IPS-18a (cell line): Measurements from ENCODE around the gene EPB41L4A.

ENCODE experiments used
- H3K27ac ChIP-seq: one replicate; pipeline ENCODE4 v1.5.1; 2013; ENCODE audit warnings: low read length
- H3K27me3 ChIP-seq: one replicate; pipeline ENCODE4 v1.6.1; 2013; ENCODE audit warnings: mild to moderate bottlenecking, low read length; ENCODE audit not compliant: control insufficient read depth, insufficient read depth
- H3K36me3 ChIP-seq: one replicate; pipeline ENCODE4 v1.6.1; 2013; ENCODE audit warnings: low read depth, low read length; ENCODE audit not compliant: control insufficient read depth
- H3K4me1 ChIP-seq: one replicate; pipeline ENCODE4 v1.6.1; 2013; ENCODE audit warnings: low read depth, low read length; ENCODE audit not compliant: control insufficient read depth
- H3K4me3 ChIP-seq: one replicate; pipeline ENCODE4 v1.5.1; 2013; ENCODE audit warnings: low read length
- H3K9ac ChIP-seq: one replicate; pipeline ENCODE4 v1.6.1; 2013; ENCODE audit warnings: mild to moderate bottlenecking, low read length, moderate library complexity
- H3K9me3 ChIP-seq: one replicate; pipeline ENCODE4 v1.6.1; 2013; ENCODE audit warnings: low read depth, low read length; ENCODE audit not compliant: control insufficient read depth

Gene EPB41L4A

GRCh38 chr5:112201141-112201540, 217.9 kb downstream of the EPB41L4A start:
- no peaks in the 10 kb centered on the region for H3K36me3 ChIP-seq
- H3K9ac ChIP-seq: no peak overlapping the region
- no peaks in the 10 kb centered on the region for H3K27me3 ChIP-seq
- no peaks in the 10 kb centered on the region for H3K9me3 ChIP-seq
- peaks cover 20% of the 10 kb centered on the region for H3K4me1 ChIP-seq
- H3K27ac ChIP-seq: no peak overlapping the region
- no peak overlapping the region for H3K4me3 ChIP-seq

- Histone ChIP-seq H3K27ac (no peak overlapping the region), H3K4me1 (peaks cover 11% of the 10 kb centered on the region), H3K9ac (no peak overlapping the region), H3K4me3 (no peak overlapping the region), H3K27me3 (no peaks in the 10 kb centered on the region), H3K36me3 (no peaks in the 10 kb centered on the region), H3K9me3 (no peaks in the 10 kb centered on the region)
Measured at GRCh38 chr5:112200131-112200530, 218.9 kb downstream of the EPB41L4A start.

GRCh38 chr5:112196584-112196983, 222.5 kb downstream of the EPB41L4A start:
- no peak overlapping the region for H3K27ac ChIP-seq
- no peaks in the 10 kb centered on the region for H3K36me3 ChIP-seq
- H3K4me3 ChIP-seq: no peak overlapping the region
- no peaks in the 10 kb centered on the region for H3K4me1 ChIP-seq
- no peaks in the 10 kb centered on the region for H3K9me3 ChIP-seq
- H3K27me3 ChIP-seq: no peaks in the 10 kb centered on the region
- no peak overlapping the region for H3K9ac ChIP-seq

GRCh38 chr5:112195924-112196323, 223.2 kb downstream of the EPB41L4A start:
- no peaks in the 10 kb centered on the region for H3K9me3 ChIP-seq
- H3K27me3 ChIP-seq: no peaks in the 10 kb centered on the region
- no peak overlapping the region for H3K27ac ChIP-seq
- no peaks in the 10 kb centered on the region for H3K36me3 ChIP-seq
- no peak overlapping the region for H3K9ac ChIP-seq
- H3K4me1 ChIP-seq: no peaks in the 10 kb centered on the region
- no peak overlapping the region for H3K4me3 ChIP-seq

GRCh38 chr5:112192866-112193265, 226.2 kb downstream of the EPB41L4A start:
- no peaks in the 10 kb centered on the region for H3K36me3 ChIP-seq
- no peaks in the 10 kb centered on the region for H3K4me1 ChIP-seq
- no peak overlapping the region for H3K27ac ChIP-seq
- no peak overlapping the region for H3K4me3 ChIP-seq
- no peaks in the 10 kb centered on the region for H3K27me3 ChIP-seq
- no peak overlapping the region for H3K9ac ChIP-seq
- H3K9me3 ChIP-seq: no peaks in the 10 kb centered on the region

- Histone ChIP-seq H3K4me3 (no peak overlapping the region), H3K27me3 (no peaks in the 10 kb centered on the region), H3K9me3 (no peaks in the 10 kb centered on the region), H3K36me3 (no peaks in the 10 kb centered on the region), H3K9ac (no peak overlapping the region), H3K27ac (no peak overlapping the region), H3K4me1 (no peaks in the 10 kb centered on the region)
Measured at GRCh38 chr5:112192072-112192471, 227.0 kb downstream of the EPB41L4A start.

GRCh38 chr5:112189391-112189790, 229.7 kb downstream of the EPB41L4A start:
- H3K4me3 ChIP-seq: no peak overlapping the region
- H3K9me3 ChIP-seq: no peaks in the 10 kb centered on the region
- no peak overlapping the region for H3K9ac ChIP-seq
- H3K27ac ChIP-seq: no peak overlapping the region
- no peaks in the 10 kb centered on the region for H3K4me1 ChIP-seq
- no peaks in the 10 kb centered on the region for H3K36me3 ChIP-seq
- no peaks in the 10 kb centered on the region for H3K27me3 ChIP-seq

- Histone ChIP-seq H3K9ac (no peak overlapping the region), H3K36me3 (no peaks in the 10 kb centered on the region), H3K9me3 (no peaks in the 10 kb centered on the region), H3K4me1 (peaks cover 7% of the 10 kb centered on the region), H3K27ac (no peak overlapping the region), H3K27me3 (no peaks in the 10 kb centered on the region), H3K4me3 (no peak overlapping the region)
Measured at GRCh38 chr5:112186401-112186990, 232.6 kb downstream of the EPB41L4A start.

- peak overlapping the region; percentile 6 for H3K27ac ChIP-seq
- peaks cover 7% of the 10 kb centered on the region for H3K4me1 ChIP-seq
- H3K9ac ChIP-seq: peak overlapping the region; percentile 2
- H3K4me3 ChIP-seq: no peak overlapping the region
- H3K9me3 ChIP-seq: no peaks in the 10 kb centered on the region
- no peaks in the 10 kb centered on the region for H3K27me3 ChIP-seq
- no peaks in the 10 kb centered on the region for H3K36me3 ChIP-seq
Measured at GRCh38 chr5:112183874-112184273, 235.2 kb downstream of the EPB41L4A start.

GRCh38 chr5:112183103-112183711, 235.9 kb downstream of the EPB41L4A start:
- H3K9me3 ChIP-seq: no peaks in the 10 kb centered on the region
- peak overlapping the region; percentile 2 for H3K9ac ChIP-seq
- no peaks in the 10 kb centered on the region for H3K27me3 ChIP-seq
- peak overlapping the region; percentile 6 for H3K27ac ChIP-seq
- peaks cover 7% of the 10 kb centered on the region for H3K4me1 ChIP-seq
- no peak overlapping the region for H3K4me3 ChIP-seq
- H3K36me3 ChIP-seq: no peaks in the 10 kb centered on the region

- Histone ChIP-seq H3K9ac (no peak overlapping the region), H3K27ac (no peak overlapping the region), H3K36me3 (no peaks in the 10 kb centered on the region), H3K4me1 (peaks cover 11% of the 10 kb centered on the region), H3K9me3 (no peaks in the 10 kb centered on the region), H3K27me3 (no peaks in the 10 kb centered on the region), H3K4me3 (no peak overlapping the region)
Measured at GRCh38 chr5:112179290-112179689, 239.8 kb downstream of the EPB41L4A start.

- peaks cover 4% of the 10 kb centered on the region for H3K4me1 ChIP-seq
- no peaks in the 10 kb centered on the region for H3K36me3 ChIP-seq
- H3K27ac ChIP-seq: no peak overlapping the region
- H3K9ac ChIP-seq: no peak overlapping the region
- H3K27me3 ChIP-seq: no peaks in the 10 kb centered on the region
- H3K4me3 ChIP-seq: no peak overlapping the region
- no peaks in the 10 kb centered on the region for H3K9me3 ChIP-seq
Measured at GRCh38 chr5:112174959-112175594, 244.0 kb downstream of the EPB41L4A start.
